IMR-90 (cell line): ENCODE results near the gene DCC. TPM values are rescaled to one million over a fixed set of nuclear protein-coding genes. Genes with fewer than 3 reads are reported as not detected.

Experiments
- ATAC-seq: fragments of 200-7000 bp; cut with Tn5 transposase; 2 replicates; pipeline ENCODE4 v1.9.1; 2020; ENCODE audit warnings: low read depth, mild to moderate bottlenecking, moderate library complexity
- BruUV-seq: library from RNA; stranded (reverse); fragments of 400-500 nt; replicated peaks from 2 replicates; lab custom pipeline; 2021; lab: Mats Ljungman, UMichigan
- CTCF ChIA-PET: fragments of 300-600 bp; formaldehyde crosslinking; extraction: SDS; loops from one replicate; lab custom pipeline; 2021; ENCODE audit warnings: antibody characterized with exemption; lab: Yijun Ruan, JAX
- POLR2A ChIA-PET: fragments of 300-600 bp; sonication (Branson Sonifier 250); formaldehyde crosslinking; loops from one replicate; lab custom pipeline; 2022; ENCODE audit warnings: antibody characterized with exemption; ENCODE audit not compliant: unreplicated experiment; lab: Charles Lee
- DNase-seq: peaks from one replicate; pipeline ENCODE4 v3.0.0; 2013
- H2AFZ ChIP-seq: replicated peaks from 2 replicates; pipeline ENCODE3; 2013; ENCODE audit warnings: low read length, mild to moderate bottlenecking; ENCODE audit not compliant: poor library complexity
- H2AK5ac ChIP-seq: 2 replicates; pipeline ENCODE4 v1.6.1; 2013; ENCODE audit warnings: low read depth, low read length, inconsistent platforms
- H2AK9ac ChIP-seq: replicated peaks from 2 replicates; pipeline ENCODE3; 2013; ENCODE audit warnings: mild to moderate bottlenecking, low read depth, low read length, moderate library complexity; ENCODE audit not compliant: poor library complexity
- H2BK120ac ChIP-seq: 2 replicates; pipeline ENCODE4 v1.6.1; 2013; ENCODE audit warnings: low read depth, low read length, inconsistent platforms
- H2BK15ac ChIP-seq: 3 replicates; pipeline ENCODE4 v1.6.1; 2013; ENCODE audit warnings: low read depth, low read length, inconsistent platforms
- H2BK20ac ChIP-seq: 2 replicates; pipeline ENCODE4 v1.6.1; 2013; ENCODE audit warnings: low read depth, mild to moderate bottlenecking, inconsistent platforms, low read length, moderate library complexity
- H2BK5ac ChIP-seq: 2 replicates; pipeline ENCODE4 v1.6.1; 2013; ENCODE audit warnings: mild to moderate bottlenecking, low read depth, low read length, inconsistent platforms; ENCODE audit not compliant: poor library complexity, severe bottlenecking
- H3K14ac ChIP-seq: replicated peaks from 2 replicates; pipeline ENCODE4 v1.6.1; 2013; ENCODE audit warnings: low read depth, low read length, inconsistent platforms
- H3K18ac ChIP-seq: 2 replicates; pipeline ENCODE4 v1.6.1; 2013; ENCODE audit warnings: low read depth, low read length, control low read depth
- H3K23ac ChIP-seq: 2 replicates; pipeline ENCODE4 v1.6.1; 2013; ENCODE audit warnings: low read depth, low read length, inconsistent platforms
- H3K27ac ChIP-seq: 2 replicates; pipeline ENCODE4 v1.5.1; 2013; ENCODE audit warnings: mild to moderate bottlenecking, control low read depth, low read length; ENCODE audit not compliant: insufficient read depth
- H3K27me3 ChIP-seq: 2 replicates; pipeline ENCODE4 v1.6.1; 2013; ENCODE audit warnings: low read length; ENCODE audit not compliant: control insufficient read depth, insufficient read depth
- H3K36me3 ChIP-seq: 2 replicates; pipeline ENCODE4 v1.6.1; 2013; ENCODE audit warnings: low read length, mixed read lengths; ENCODE audit not compliant: control insufficient read depth, insufficient read depth
- H3K4ac ChIP-seq: 2 replicates; pipeline ENCODE4 v1.6.1; 2013; ENCODE audit warnings: low read depth, low read length, inconsistent platforms
- H3K4me1 ChIP-seq: 2 replicates; pipeline ENCODE4 v1.6.1; 2013; ENCODE audit warnings: low read length, mixed read lengths; ENCODE audit not compliant: control insufficient read depth, insufficient read depth
- H3K4me2 ChIP-seq: 2 replicates; pipeline ENCODE4 v1.6.1; 2013; ENCODE audit warnings: low read depth, mild to moderate bottlenecking, control low read depth, low read length, moderate library complexity
- H3K4me3 ChIP-seq: 2 replicates; pipeline ENCODE4 v1.5.1; 2013; ENCODE audit warnings: low read depth, mild to moderate bottlenecking, control low read depth, low read length, moderate library complexity; ENCODE audit not compliant: insufficient read depth
- H3K56ac ChIP-seq: 2 replicates; pipeline ENCODE4 v1.6.1; 2013; ENCODE audit warnings: low read length, inconsistent platforms; ENCODE audit not compliant: insufficient read depth; ENCODE audit errors: extremely low read depth
- H3K79me1 ChIP-seq, 2 experiments: 2 replicates each; pipeline ENCODE4 v1.6.1; 2013; ENCODE audit warnings: low read length in 2 of 2, inconsistent platforms in 1 of 2, low read depth in 1 of 2
- H3K9ac ChIP-seq: 2 replicates; pipeline ENCODE4 v1.6.1; 2013; ENCODE audit warnings: low read depth, low read length, control low read depth
- H3K9me1 ChIP-seq: 2 replicates; pipeline ENCODE4 v1.6.1; 2013; ENCODE audit warnings: low read length, inconsistent platforms; ENCODE audit not compliant: insufficient read depth
- H3K9me3 ChIP-seq: 2 replicates; pipeline ENCODE4 v1.6.1; 2013; ENCODE audit warnings: low read length; ENCODE audit not compliant: control insufficient read depth, insufficient read depth
- H4K20me1 ChIP-seq: 2 replicates; pipeline ENCODE4 v1.6.1; 2013; ENCODE audit warnings: low read length, inconsistent platforms; ENCODE audit not compliant: insufficient read depth
- H4K5ac ChIP-seq: 2 replicates; pipeline ENCODE4 v1.6.1; 2013; ENCODE audit warnings: mild to moderate bottlenecking, low read depth, low read length, control low read depth
- H4K8ac ChIP-seq, 2 experiments: 2 replicates each; pipeline ENCODE4 v1.6.1; 2013; ENCODE audit warnings: low read depth in 2 of 2, low read length in 2 of 2, control low read depth in 1 of 2, inconsistent platforms in 1 of 2
- H4K91ac ChIP-seq: 2 replicates; pipeline ENCODE4 v1.6.1; 2013; ENCODE audit warnings: low read depth, low read length, inconsistent platforms; ENCODE audit not compliant: insufficient read depth
- BHLHE40 ChIP-seq: fragments of 150-350 bp; IDR thresholded peaks from 2 replicates; pipeline ENCODE4 v1.6.1; 2016; ENCODE audit warnings: mild to moderate bottlenecking, low read depth, low read length
- CEBPB ChIP-seq: IDR thresholded peaks from 2 replicates; pipeline ENCODE4 v1.6.1; 2012; ENCODE audit warnings: low read depth, low read length, improper control_type of control experiment
- MAFK ChIP-seq: IDR thresholded peaks from 2 replicates; pipeline ENCODE4 v1.6.1; 2012; ENCODE audit warnings: low read depth, low read length, improper control_type of control experiment
- RAD21 ChIP-seq: IDR thresholded peaks from 2 replicates; pipeline ENCODE4 v1.6.1; 2012; ENCODE audit warnings: low read length, improper control_type of control experiment
- RFX5 ChIP-seq: IDR thresholded peaks from 2 replicates; pipeline ENCODE4 v1.8.0; 2012; ENCODE audit warnings: low read depth, mild to moderate bottlenecking, low read length, moderate library complexity
- SMC3 ChIP-seq: fragments of 150-350 bp; IDR thresholded peaks from 2 replicates; pipeline ENCODE4 v1.6.1; 2016; ENCODE audit warnings: low read depth, mild to moderate bottlenecking, antibody characterized with exemption, low read length, moderate library complexity
- WGBS, 2 experiments: methylation state at CpG; one replicate each; pipeline versions ENCODE4 v1.1.5 to v1.1.7; 2013; ENCODE audit warnings: missing lambda C conversion rate in 2 of 2; ENCODE audit not compliant: insufficient read length in 1 of 2; ENCODE audit errors: extremely low coverage in 2 of 2; 5-methylcytosine and 5-hydroxymethylcytosine counted together
- dilution Hi-C: fragments of 300-500 bp; cut with HindIII; formaldehyde crosslinking; loops from one replicate; pipeline ENCODE4 v1.14.3; 2018; ENCODE audit warnings: low sequenced_read_pairs; ENCODE audit not compliant: unreplicated experiment
- in situ Hi-C: fragments of 300-500 bp; cut with MboI; formaldehyde crosslinking; loops from 3 replicates; pipeline ENCODE4 v1.14.3; 2019; ENCODE audit warnings: low sequenced_read_pairs, inconsistent platforms, mixed read lengths
- intact Hi-C: fragments of 100-400 bp; cut with micrococcal nuclease; formaldehyde crosslinking; loops from 2 replicates; pipeline ENCODE4 v1.10.0; 2022
- polyA plus RNA-seq, 3 experiments: library from polyadenylated mRNA; depleted of rRNA; stranded (reverse); fragments of >200 nt; gene quantifications; 2 replicates each; pipeline ENCODE4 v1.2.3, GENCODE V29; 2012; ENCODE audit warnings: low replicate concordance in 1 of 3
- total RNA-seq: library from RNA; depleted of rRNA; stranded (reverse); fragments of >200 nt; gene quantifications from 2 replicates; pipeline ENCODE4 v1.2.3, GENCODE V29; 2012
- TF ChIP-seq, protein P1 (sequence below): fragments of 150-350 bp; IDR thresholded peaks from 2 replicates; pipeline ENCODE4 v1.6.1; 2016; ENCODE audit warnings: low read depth, mild to moderate bottlenecking, low read length, moderate library complexity, borderline replicate concordance

DCC gene
- total and polyA plus RNA-seq, 2 of the 4 experiments (the other 2 are of a cell fraction) = 0.31 to 0.54 TPM

DNA sequence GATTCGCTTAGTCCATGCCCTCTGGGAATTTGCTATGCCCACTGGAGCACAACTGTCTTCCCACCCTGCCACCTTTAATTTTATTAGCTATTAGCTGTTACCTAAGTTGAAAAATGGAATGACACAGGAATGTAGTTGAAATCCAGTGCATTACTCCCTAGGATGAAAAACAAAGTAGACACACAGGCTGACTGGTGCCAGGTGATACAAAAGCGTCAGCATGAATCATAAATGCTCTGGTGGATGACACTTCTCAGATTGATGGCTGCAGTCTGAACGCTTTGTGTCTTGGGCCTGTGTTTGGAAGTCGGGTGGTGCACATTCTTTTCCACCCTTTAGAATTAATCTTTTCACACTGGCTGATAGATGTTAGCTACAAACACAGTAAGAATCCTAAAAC is 802.0 kb downstream of the DCC start:
- Histone ChIP-seq H3K9me1 (no peaks in the 10 kb centered on the region), H3K4me2 (no peak overlapping the region), H3K27me3 (no peaks in the 10 kb centered on the region), H3K4me1 (no peaks in the 10 kb centered on the region), H4K91ac (no peak overlapping the region), H2BK20ac (no peak overlapping the region), H2BK15ac (no peak overlapping the region), H3K79me1 (no peaks in the 10 kb centered on the region), H3K56ac (no peak overlapping the region), H3K27ac (no peak overlapping the region), H2AFZ (no peak overlapping the region), H3K4me3 (no peak overlapping the region), H2BK5ac (no peak overlapping the region), H3K9ac (no peak overlapping the region), H4K5ac (no peak overlapping the region), H3K9me3 (peaks cover 12% of the 10 kb centered on the region), H3K14ac (no peak overlapping the region), H2BK120ac (no peak overlapping the region), H3K23ac (no peak overlapping the region), H2AK5ac (no peak overlapping the region), H4K20me1 (no peaks in the 10 kb centered on the region), H2AK9ac (no peak overlapping the region), H3K36me3 (no peaks in the 10 kb centered on the region), H3K18ac (no peak overlapping the region), H3K4ac (no peak overlapping the region), H4K8ac (no peak overlapping the region)
- intact Hi-C loops = no loop called here
- in situ Hi-C loops = no loop called here
- CTCF ChIA-PET = no interaction called here
- POLR2A ChIA-PET = no interaction called here
- no CpG with 5 or more reads among the region's 4 CpGs for WGBS, 2 experiments
- DNase-seq (no peak), ATAC-seq (no peak)
- BruUV-seq = no TSS peak
- dilution Hi-C loops = no loop called here
- TF ChIP-seq SMC3 = no peak
- TF ChIP-seq, protein P1, sequence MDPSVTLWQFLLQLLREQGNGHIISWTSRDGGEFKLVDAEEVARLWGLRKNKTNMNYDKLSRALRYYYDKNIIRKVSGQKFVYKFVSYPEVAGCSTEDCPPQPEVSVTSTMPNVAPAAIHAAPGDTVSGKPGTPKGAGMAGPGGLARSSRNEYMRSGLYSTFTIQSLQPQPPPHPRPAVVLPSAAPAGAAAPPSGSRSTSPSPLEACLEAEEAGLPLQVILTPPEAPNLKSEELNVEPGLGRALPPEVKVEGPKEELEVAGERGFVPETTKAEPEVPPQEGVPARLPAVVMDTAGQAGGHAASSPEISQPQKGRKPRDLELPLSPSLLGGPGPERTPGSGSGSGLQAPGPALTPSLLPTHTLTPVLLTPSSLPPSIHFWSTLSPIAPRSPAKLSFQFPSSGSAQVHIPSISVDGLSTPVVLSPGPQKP = no peak
- TF ChIP-seq MAFK = no peak
- no peak for TF ChIP-seq BHLHE40
- no peak for TF ChIP-seq CEBPB
- TF ChIP-seq RFX5 = no peak
- TF ChIP-seq RAD21 = no peak
